Activated effector memory CD4-positive, alpha-beta T cell treated with anti-CD3 and anti-CD28 coated beads, Interleukin-2, amount 50 U/mL, for 16 hours (primary cell): Measurements from ENCODE around the gene CDC42EP2.

ENCODE experiments used
- DNase-seq: peaks from one replicate; pipeline ENCODE4 v3.0.0-alpha.2; 2020

CDC42EP2 gene

DNA sequence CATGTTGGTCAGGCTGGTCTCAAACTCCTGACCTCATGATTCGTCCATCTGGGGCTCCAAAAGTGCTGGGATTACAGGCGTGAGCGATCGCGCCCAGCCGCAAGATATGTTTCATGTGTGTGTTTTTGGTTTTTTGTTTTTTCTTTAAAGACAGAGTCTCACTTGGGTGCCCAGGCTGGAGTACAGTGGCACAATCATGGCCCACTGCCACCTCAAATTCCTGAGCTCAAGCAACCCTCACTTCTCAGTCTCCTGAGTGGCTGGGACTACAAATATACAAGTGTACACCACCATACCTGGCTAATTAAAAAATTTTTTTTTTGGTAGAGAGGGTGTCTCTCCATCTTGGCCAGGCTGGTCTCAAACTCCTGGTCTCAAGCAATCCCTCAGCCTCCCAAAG is 48.3 kb downstream of the CDC42EP2 start:
- DNase-seq = no peak

DNA sequence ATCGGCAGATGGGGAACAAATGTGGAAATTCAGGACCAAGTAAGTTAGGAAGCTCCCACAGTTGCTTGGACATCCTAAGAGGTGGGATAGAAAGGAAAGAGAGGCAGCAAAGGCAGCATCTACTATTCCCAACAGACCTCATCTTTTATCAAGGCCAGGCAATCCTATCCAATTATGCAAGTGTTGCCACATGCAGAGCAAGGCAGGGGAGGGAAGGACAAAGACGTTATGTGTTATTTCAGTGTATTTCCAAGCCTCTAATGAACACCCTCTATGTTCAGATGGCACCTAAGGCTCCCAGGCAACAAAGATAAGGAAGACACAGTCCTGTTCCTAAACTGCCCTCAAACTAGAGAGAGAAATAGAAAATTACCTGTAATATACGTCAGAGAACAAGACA is 49.1 kb downstream of the CDC42EP2 start:
- DNase-seq = no peak

- no peak for DNase-seq
These were observed 51.7 kb downstream of the CDC42EP2 start for GRCh38 chr11:65366340-65366773.

DNA sequence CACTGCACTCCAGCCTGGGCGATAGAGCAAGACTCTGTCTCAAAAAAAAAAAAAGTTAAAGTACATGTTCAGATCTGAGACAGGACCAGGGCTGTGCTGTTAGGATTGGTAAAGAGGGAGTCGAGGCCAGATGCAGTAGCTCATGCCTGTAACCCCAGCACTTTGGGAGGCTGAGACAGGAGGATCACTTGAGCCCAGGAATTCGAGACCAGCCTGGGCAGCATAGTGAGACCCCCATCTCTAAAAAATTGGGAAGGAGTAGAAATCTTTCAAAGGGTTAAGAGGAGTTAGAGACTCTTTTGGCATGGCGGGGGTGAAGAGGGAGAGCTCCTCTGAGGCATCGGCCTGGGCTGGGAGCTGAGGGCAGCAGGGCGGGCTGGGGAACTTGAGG is 56.0 kb downstream of the CDC42EP2 start:
- DNase-seq = no peak
